ENCODE data around the gene SCAP. TPM values are rescaled to one million over a fixed set of nuclear protein-coding genes. Genes with fewer than 3 reads are reported as not detected.

The SCAP gene
- total RNA-seq, 1 donor from 2014 or later = 103 TPM

- Mint-ChIP-seq H3K9me3 (no peaks in the 10 kb centered on the region), H3K27me3 (ENCODE audit: low read depth) (no peaks in the 10 kb centered on the region), H3K4me1 (peaks cover 7% of the 10 kb centered on the region), H3K36me3 (ENCODE audit: low read depth) (peaks cover 4% of the 10 kb centered on the region), H3K27ac (ENCODE audit: unreplicated experiment) (no peak overlapping the region), H3K4me3 (no peak overlapping the region)
- DNase-seq (ENCODE audit: low read depth, low spot score) = no peak
- no peak for TF ChIP-seq CTCF (conservative IDR thresholded peaks at IDR 0.05)
Measured at GRCh38 chr3:47409284-47409683, 66.5 kb downstream of the SCAP start.

GRCh38 chr3:47408839-47409229, 66.9 kb downstream of the SCAP start:
- H3K27me3 Mint-ChIP-seq (ENCODE audit: low read depth) = no peaks in the 10 kb centered on the region
- no peaks in the 10 kb centered on the region for H3K9me3 Mint-ChIP-seq
- H3K27ac Mint-ChIP-seq (ENCODE audit: unreplicated experiment) = no peak overlapping the region
- H3K4me3 Mint-ChIP-seq = no peak overlapping the region
- peaks cover 4% of the 10 kb centered on the region for H3K36me3 Mint-ChIP-seq (ENCODE audit: low read depth)
- TF ChIP-seq CTCF (conservative IDR thresholded peaks at IDR 0.05) = no peak
- H3K4me1 Mint-ChIP-seq = peaks cover 7% of the 10 kb centered on the region
- DNase-seq (ENCODE audit: low read depth, low spot score) = no peak

- Mint-ChIP-seq H3K9me3 (no peaks in the 10 kb centered on the region), H3K36me3 (ENCODE audit: low read depth) (peaks cover 3% of the 10 kb centered on the region), H3K4me3 (no peak overlapping the region), H3K27me3 (ENCODE audit: low read depth) (no peaks in the 10 kb centered on the region), H3K4me1 (peaks cover 4% of the 10 kb centered on the region), H3K27ac (ENCODE audit: unreplicated experiment) (no peak overlapping the region)
- no peak for TF ChIP-seq CTCF (conservative IDR thresholded peaks at IDR 0.05)
- DNase-seq (ENCODE audit: low read depth, low spot score) = no peak
Measured at GRCh38 chr3:47407896-47408838, 67.6 kb downstream of the SCAP start.

- Mint-ChIP-seq H3K27ac (ENCODE audit: unreplicated experiment) (no peak overlapping the region), H3K36me3 (ENCODE audit: low read depth) (no peaks in the 10 kb centered on the region)
- no peak for TF ChIP-seq CTCF (conservative IDR thresholded peaks at IDR 0.05)
Measured at GRCh38 chr3:47407237-47407636, 68.5 kb downstream of the SCAP start.

GRCh38 chr3:47406762-47407149, 69.0 kb downstream of the SCAP start:
- H3K27ac Mint-ChIP-seq (ENCODE audit: unreplicated experiment) = no peak overlapping the region
- H3K36me3 Mint-ChIP-seq (ENCODE audit: low read depth) = no peaks in the 10 kb centered on the region
- no peaks in the 10 kb centered on the region for H3K9me3 Mint-ChIP-seq
- no peak for DNase-seq (ENCODE audit: low read depth, low spot score)
- TF ChIP-seq CTCF (conservative IDR thresholded peaks at IDR 0.05) = no peak
- no peaks in the 10 kb centered on the region for H3K27me3 Mint-ChIP-seq (ENCODE audit: low read depth)
- no peak overlapping the region for H3K4me3 Mint-ChIP-seq
- no peaks in the 10 kb centered on the region for H3K4me1 Mint-ChIP-seq

More at GRCh38 chr3:47407237-47407636, 68.5 kb downstream of the SCAP start:
- no peak overlapping the region for H3K4me3 Mint-ChIP-seq
- no peaks in the 10 kb centered on the region for H3K27me3 Mint-ChIP-seq (ENCODE audit: low read depth)
- H3K4me1 Mint-ChIP-seq = no peaks in the 10 kb centered on the region
- H3K9me3 Mint-ChIP-seq = no peaks in the 10 kb centered on the region
- DNase-seq (ENCODE audit: low read depth, low spot score) = no peak
